ENCODE measurements around the gene TMEM242.

The TMEM242 gene

DNA sequence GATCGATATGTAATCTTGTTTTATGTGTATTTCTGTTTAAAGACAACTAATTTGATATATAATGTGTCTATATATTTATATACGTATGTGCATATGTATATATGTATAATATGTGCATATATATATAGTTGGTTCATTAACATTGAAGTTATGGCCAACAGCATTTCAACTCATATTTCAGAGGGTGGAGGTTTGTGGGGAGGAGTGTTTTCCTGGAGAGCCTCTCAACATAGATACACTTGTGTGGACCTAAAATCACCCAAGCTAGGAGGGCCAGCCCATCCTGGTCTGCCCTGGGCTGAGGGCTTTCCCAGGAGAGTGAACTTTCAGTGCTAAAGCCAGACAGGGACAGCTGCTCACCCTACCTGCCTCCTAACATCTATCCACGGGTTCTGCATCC, 68.8 kb downstream of the TMEM242 start:
- H3K4me3 ChIP-seq (ENCODE audit: low read depth, low read length), result no peak overlapping the region
- no peak for TF ChIP-seq CTCF (conservative IDR thresholded peaks at IDR 0.05; ENCODE audit: low read depth, low read length)
- no peak for DNase-seq (ENCODE audit: low read depth)

DNA sequence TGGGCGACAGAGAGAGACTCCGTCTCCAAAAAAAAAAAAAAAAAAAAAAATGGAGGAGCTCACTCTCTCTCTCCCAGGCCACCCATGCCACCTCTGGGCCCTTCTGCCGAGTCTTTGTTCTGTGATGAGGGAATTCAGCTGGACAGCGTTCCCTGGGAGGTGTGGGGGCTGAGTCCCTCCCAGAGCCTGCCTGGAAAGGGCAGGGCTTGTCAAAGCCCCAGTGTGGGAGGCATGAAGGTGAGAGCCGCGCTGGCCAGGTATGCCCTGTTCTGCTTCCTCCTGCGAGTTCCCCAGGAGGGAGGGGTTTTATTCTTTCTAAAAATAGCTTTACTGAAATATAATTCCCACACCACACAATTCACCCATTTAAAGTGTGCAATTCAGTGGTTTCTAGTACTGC, 69.6 kb downstream of the TMEM242 start:
- no peak for DNase-seq (ENCODE audit: low read depth)
- H3K4me3 ChIP-seq (ENCODE audit: low read depth, low read length), result no peak overlapping the region
- no peak for TF ChIP-seq CTCF (conservative IDR thresholded peaks at IDR 0.05; ENCODE audit: low read depth, low read length)

DNA sequence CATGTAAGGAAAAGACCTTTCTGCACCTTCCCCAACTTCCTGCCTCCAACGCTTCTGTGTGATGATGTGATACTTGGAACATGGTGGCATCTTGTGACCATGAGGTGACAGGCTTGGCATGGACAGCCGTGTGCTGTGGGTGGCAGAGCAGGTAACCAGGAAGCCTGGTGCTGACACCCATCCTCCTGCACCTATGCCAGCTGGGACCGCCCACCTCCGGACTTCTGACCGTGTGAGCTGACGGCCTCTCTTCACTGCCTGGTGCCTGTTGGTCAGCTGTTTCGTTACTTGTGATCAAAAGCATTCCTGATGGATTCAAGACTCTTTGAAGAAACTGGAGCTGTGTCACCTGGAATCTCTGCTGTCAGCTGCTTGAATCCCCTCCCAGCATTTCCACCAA, 70.3 kb downstream of the TMEM242 start:
- no peak for DNase-seq (ENCODE audit: low read depth)
- no peak overlapping the region for H3K4me3 ChIP-seq (ENCODE audit: low read depth, low read length)
- TF ChIP-seq CTCF (conservative IDR thresholded peaks at IDR 0.05; ENCODE audit: low read depth, low read length), result no peak

DNA sequence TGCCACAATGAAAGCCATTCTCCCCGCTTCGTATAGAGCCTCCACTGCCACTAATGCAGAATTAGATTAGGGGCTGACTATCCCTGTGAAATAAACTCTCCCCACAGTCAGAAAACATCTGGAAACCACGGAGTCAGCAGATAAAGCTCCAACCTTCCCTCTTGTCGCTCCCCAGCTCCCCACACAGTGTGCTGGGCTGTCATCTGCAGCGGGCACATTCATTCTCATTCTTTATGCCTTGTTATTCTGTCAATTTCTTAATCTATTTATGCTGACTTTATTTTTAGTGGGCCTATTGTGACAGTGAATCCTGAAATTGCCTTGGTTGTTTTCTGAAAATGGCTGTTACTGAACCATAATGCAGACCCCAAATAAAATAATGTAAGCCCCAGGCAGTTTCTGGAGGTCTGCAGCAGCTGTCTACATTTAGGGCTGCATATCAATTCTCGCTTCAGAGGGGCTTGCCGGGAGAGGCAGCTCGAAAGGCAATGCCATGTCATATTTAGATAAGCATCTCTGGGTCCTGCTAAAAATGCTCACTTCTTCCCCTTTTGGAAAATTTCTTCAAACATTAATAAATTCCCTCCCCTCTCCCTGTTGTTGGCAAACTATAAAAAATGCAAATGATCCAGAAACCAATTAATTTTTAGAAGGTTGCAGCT, 71.6 kb downstream of the TMEM242 start:
- DNase-seq (ENCODE audit: low read depth), result no peak
- TF ChIP-seq CTCF (conservative IDR thresholded peaks at IDR 0.05; ENCODE audit: low read depth, low read length), result no peak
- no peak overlapping the region for H3K4me3 ChIP-seq (ENCODE audit: low read depth, low read length)

DNA sequence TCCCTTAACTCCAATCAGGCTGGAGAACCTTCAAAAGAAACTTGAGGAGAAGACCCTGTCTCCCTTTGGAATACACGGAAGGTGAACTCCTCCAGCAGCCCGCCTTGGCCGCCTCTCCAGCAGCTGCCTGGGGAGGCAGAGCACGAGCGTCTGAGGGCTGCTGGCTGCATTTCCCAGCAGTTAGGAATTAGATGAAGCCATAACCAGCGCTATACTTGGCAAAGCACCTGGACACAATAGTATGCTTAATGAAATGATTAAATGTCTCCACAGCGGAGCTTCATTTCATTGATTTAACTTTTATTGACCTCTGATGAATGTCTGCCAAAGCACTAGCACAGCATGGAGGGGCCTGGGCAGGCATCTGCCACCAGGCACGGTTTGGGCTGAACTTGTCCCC, 73.5 kb downstream of the TMEM242 start:
- DNase-seq (ENCODE audit: low read depth), result no peak
- TF ChIP-seq CTCF (conservative IDR thresholded peaks at IDR 0.05; ENCODE audit: low read depth, low read length), result no peak

DNA sequence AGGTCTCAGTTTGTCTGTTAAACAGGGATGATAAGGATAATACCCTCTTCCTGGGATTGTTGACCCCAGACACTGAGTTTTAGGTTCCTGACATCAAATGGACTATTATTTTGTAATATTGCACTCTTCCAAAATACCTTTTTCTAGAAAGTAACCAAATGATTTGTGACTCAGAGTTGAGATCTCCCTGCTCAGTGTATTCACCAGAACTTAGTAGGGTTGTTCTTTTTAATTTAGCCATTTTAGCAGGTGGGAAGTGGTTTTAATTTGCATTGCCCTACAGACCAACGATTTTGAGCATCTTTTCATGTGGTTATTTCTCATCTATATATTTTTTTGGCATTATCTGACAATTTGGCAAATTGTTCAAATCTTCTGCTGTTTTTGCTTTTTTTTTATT, 75.1 kb downstream of the TMEM242 start:
- no peak overlapping the region for H3K4me3 ChIP-seq (ENCODE audit: low read depth, low read length)
- TF ChIP-seq CTCF (conservative IDR thresholded peaks at IDR 0.05; ENCODE audit: low read depth, low read length), result no peak
- no peak for DNase-seq (ENCODE audit: low read depth)

More for the DNA sequence above, 73.5 kb downstream of the TMEM242 start:
- H3K4me3 ChIP-seq (ENCODE audit: low read depth, low read length), result no peak overlapping the region

DNA sequence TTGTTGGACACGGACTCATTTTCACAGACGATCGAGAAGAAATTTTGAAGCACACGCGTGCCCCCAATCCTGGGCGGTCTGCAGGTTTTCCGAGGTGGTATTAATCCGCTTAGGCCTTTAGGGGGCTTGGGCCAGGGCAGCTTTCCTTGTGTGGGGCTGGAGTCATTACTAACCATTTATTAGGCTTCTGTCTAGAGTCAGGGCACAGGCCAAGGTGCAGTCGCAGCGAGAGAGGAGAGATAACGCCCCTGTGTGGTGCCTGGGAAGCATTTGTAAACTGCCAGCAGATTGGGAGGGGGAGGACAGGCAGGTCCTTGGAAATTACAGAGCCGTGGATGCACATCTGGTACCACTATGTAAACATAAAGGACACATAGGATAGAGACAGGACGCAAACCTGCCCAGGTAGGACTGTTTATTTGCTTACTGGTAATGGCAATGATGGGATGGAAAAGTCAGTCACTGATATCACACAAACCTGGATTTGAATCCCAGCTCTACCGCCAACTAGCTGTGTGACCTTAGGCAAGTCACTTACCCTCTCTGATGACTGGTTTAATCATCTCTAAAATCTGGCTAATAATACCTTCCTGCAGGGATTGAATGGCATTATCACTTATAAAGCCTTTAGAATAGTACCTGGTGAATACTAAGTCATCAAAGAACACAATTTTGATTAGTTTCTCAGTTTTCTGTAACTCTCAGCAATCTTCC, 76.4 kb downstream of the TMEM242 start:
- DNase-seq (ENCODE audit: low read depth), result no peak
- no peak for TF ChIP-seq CTCF (conservative IDR thresholded peaks at IDR 0.05; ENCODE audit: low read depth, low read length)
- no peak overlapping the region for H3K4me3 ChIP-seq (ENCODE audit: low read depth, low read length)

All from choroid plexus epithelial cell (primary cell).